ENCODE results near the gene TAS1R3. TPM values are rescaled to one million over a fixed set of nuclear protein-coding genes. Genes with fewer than 3 reads are reported as not detected.

Gene TAS1R3
- total RNA-seq, 2 experiments from 2014 or later, result 0.75 to 0.78 TPM

DNA sequence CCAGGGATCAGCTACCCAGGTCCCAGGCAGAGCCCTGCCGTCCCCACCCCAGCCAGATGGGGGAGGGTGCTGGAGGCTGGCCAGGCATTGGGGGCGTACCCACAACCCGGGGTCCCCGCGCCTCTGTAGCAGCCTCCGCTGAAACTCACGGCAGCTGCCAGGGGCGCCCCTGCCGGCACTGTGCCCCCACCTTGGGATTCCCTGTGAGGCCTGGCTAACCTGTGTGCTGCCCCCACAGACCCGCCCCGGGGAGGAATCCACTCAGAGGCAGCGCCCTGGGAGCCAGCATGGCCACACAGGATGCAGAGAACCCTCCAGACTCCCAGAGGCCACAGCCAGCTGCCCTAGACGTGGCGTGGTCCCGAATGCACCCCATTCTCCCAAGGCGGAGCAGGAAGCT is 14.3 kb downstream of the TAS1R3 start:
- no peaks in the 10 kb centered on the region for H3K27me3 Mint-ChIP-seq
- no peak overlapping the region for H3K27ac Mint-ChIP-seq
- CTCF ChIA-PET, result interaction anchor here (4.0 kb wide), 1 partner anchor 26 kb away, joined by 28 read pairs; no protein-coding TSS in a partner anchor
- POLR2A ChIA-PET, result no interaction called here
- DNase-seq, result no peak
- H3K4me3 Mint-ChIP-seq, result no peak overlapping the region
- H3K36me3 Mint-ChIP-seq (ENCODE audit: low read depth), result peaks cover 13% of the 10 kb centered on the region
- H3K9me3 Mint-ChIP-seq, result peaks cover 9% of the 10 kb centered on the region
- peaks cover 27% of the 10 kb centered on the region for H3K4me1 Mint-ChIP-seq

- peaks cover 27% of the 10 kb centered on the region for H3K4me1 Mint-ChIP-seq
- ChIA-PET POLR2A (no interaction called here), CTCF (interaction anchor here (4.0 kb wide), 1 partner anchor 26 kb away, joined by 28 read pairs; no protein-coding TSS in a partner anchor)
- H3K36me3 Mint-ChIP-seq (ENCODE audit: low read depth), result peaks cover 7% of the 10 kb centered on the region
- H3K9me3 Mint-ChIP-seq, result peaks cover 4% of the 10 kb centered on the region
- DNase-seq, result no peak
- H3K27me3 Mint-ChIP-seq, result no peaks in the 10 kb centered on the region
- no peak overlapping the region for H3K27ac Mint-ChIP-seq
- H3K4me3 Mint-ChIP-seq, result no peak overlapping the region
Observed at GRCh38 chr1:1345860-1346500, 14.9 kb downstream of the TAS1R3 start.

GRCh38 chr1:1346501-1346890 is 15.4 kb downstream of the TAS1R3 start:
- Mint-ChIP-seq H3K36me3 (ENCODE audit: low read depth) (peaks cover 3% of the 10 kb centered on the region), H3K27ac (no peak overlapping the region), H3K4me1 (peaks cover 27% of the 10 kb centered on the region), H3K9me3 (no peaks in the 10 kb centered on the region), H3K4me3 (peak overlapping the region; percentile 29), H3K27me3 (no peaks in the 10 kb centered on the region)
- no peak for DNase-seq
- POLR2A ChIA-PET, result no interaction called here
- CTCF ChIA-PET, result interaction anchor here (2.0 to 4.0 kb wide), 2 partner anchors 25 to 28 kb away, joined by 4 to 28 read pairs; no protein-coding TSS in a partner anchor

- Mint-ChIP-seq H3K27me3 (peaks cover 3% of the 10 kb centered on the region), H3K4me3 (peak overlapping the region; percentile 71), H3K27ac (no peak overlapping the region), H3K36me3 (ENCODE audit: low read depth) (peaks cover 3% of the 10 kb centered on the region), H3K4me1 (peaks cover 28% of the 10 kb centered on the region), H3K9me3 (no peaks in the 10 kb centered on the region)
- DNase-seq, result no peak
- ChIA-PET POLR2A (interaction anchor here (1.4 to 1.6 kb wide), 3 partner anchors 13 to 28 kb away, joined by 5 to 13 read pairs (median 6); partner anchors contain the start of gene AURKAIP1), CTCF (interaction anchor here (0.7 to 4.0 kb wide), 5 partner anchors 24 to 42 kb away, joined by 4 to 28 read pairs (median 6); partner anchors contain the start of gene AURKAIP1)
Observed at GRCh38 chr1:1347026-1347595, 16.0 kb downstream of the TAS1R3 start.

DNA sequence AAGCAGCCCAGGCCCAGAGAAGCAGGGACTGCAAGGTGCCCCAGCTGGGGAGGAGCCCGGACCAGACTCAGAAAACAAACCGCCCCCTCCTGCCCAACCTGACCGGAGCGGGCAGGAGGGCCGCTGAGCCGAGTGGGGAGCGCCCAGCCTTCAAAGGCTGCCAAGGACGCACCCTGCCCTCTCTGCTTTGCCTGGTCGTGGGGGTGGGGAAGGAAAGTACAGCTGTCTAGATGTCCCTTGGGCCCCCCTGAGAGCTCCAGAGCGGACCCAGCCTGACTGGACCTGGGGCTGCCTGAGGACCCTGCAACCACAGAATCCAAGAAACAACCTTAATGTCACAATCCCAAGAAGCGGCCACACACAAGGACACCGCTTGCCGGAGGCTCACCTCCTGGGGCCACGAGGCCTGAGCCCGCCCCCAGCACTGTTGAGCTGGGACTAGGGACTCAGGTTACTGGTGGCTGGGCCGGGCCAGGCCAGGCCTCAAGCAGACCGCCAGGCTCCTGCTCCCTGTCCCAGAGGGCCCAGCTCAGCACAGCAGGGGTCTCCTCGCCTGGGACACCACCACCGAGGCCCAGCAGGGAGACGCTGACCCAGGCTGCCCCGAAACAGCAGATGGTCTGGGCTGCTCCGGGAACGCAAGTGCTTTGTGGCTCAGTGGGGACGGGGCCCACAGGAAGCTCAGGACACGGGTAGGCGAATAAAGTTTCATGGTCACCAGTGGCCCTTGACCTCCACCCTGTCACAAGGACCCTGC is 16.8 kb downstream of the TAS1R3 start:
- no peaks in the 10 kb centered on the region for H3K9me3 Mint-ChIP-seq
- DNase-seq, result no peak
- POLR2A ChIA-PET, result interaction anchor here (0.9 to 1.6 kb wide), 5 partner anchors 14 to 164 kb away, joined by 3 to 13 read pairs (median 5); partner anchors contain the start of gene AURKAIP1

GRCh38 chr1:1348420-1349255 is 17.6 kb downstream of the TAS1R3 start:
- Mint-ChIP-seq H3K36me3 (ENCODE audit: low read depth) (no peaks in the 10 kb centered on the region), H3K4me1 (peaks cover 34% of the 10 kb centered on the region), H3K27me3 (peaks cover 16% of the 10 kb centered on the region), H3K9me3 (no peaks in the 10 kb centered on the region), H3K27ac (no peak overlapping the region), H3K4me3 (peak overlapping the region; percentile 71)
- POLR2A ChIA-PET, result interaction anchor here (0.6 to 1.6 kb wide), 6 partner anchors 14 to 163 kb away, joined by 3 to 13 read pairs (median 4); partner anchors contain the start of gene AURKAIP1
- CTCF ChIA-PET, result interaction anchor here (0.6 to 4.0 kb wide), 5 partner anchors 23 to 225 kb away, joined by 3 to 28 read pairs (median 6); partner anchors contain the start of gene AURKAIP1
- no peak for DNase-seq

More for the DNA sequence above, 16.8 kb downstream of the TAS1R3 start:
- no peak overlapping the region for H3K27ac Mint-ChIP-seq
- H3K27me3 Mint-ChIP-seq, result peaks cover 10% of the 10 kb centered on the region
- peaks cover 1% of the 10 kb centered on the region for H3K36me3 Mint-ChIP-seq (ENCODE audit: low read depth)
- peaks cover 33% of the 10 kb centered on the region for H3K4me1 Mint-ChIP-seq
- peak overlapping the region; percentile 71 for H3K4me3 Mint-ChIP-seq
- CTCF ChIA-PET, result interaction anchor here (0.6 to 4.0 kb wide), 6 partner anchors 24 to 225 kb away, joined by 3 to 28 read pairs (median 5); partner anchors contain the start of gene AURKAIP1

- peak; percentile 68 for DNase-seq
- H3K9me3 Mint-ChIP-seq, result no peaks in the 10 kb centered on the region
- CTCF ChIA-PET, result interaction anchor here (2.1 to 4.0 kb wide), 2 partner anchors 22 to 44 kb away, joined by 9 to 28 read pairs; no protein-coding TSS in a partner anchor
- POLR2A ChIA-PET, result interaction anchor here (1.1 kb wide), 1 partner anchor 162 kb away, joined by 3 read pairs; no protein-coding TSS in a partner anchor
- no peaks in the 10 kb centered on the region for H3K36me3 Mint-ChIP-seq (ENCODE audit: low read depth)
- H3K4me1 Mint-ChIP-seq, result peaks cover 36% of the 10 kb centered on the region
- H3K27me3 Mint-ChIP-seq, result peaks cover 23% of the 10 kb centered on the region
- H3K27ac Mint-ChIP-seq, result no peak within 1 kb of the TSS
- H3K4me3 Mint-ChIP-seq, result peak within 1 kb of the TSS; percentile 71
Observed at GRCh38 chr1:1349256-1350012, 18.4 kb downstream of the TAS1R3 start, which contains the start of gene DVL1. Gene DVL1 (minus strand): TSS chr1:1349418. CDS start chr1:1349065, 353 bp downstream.

DNA sequence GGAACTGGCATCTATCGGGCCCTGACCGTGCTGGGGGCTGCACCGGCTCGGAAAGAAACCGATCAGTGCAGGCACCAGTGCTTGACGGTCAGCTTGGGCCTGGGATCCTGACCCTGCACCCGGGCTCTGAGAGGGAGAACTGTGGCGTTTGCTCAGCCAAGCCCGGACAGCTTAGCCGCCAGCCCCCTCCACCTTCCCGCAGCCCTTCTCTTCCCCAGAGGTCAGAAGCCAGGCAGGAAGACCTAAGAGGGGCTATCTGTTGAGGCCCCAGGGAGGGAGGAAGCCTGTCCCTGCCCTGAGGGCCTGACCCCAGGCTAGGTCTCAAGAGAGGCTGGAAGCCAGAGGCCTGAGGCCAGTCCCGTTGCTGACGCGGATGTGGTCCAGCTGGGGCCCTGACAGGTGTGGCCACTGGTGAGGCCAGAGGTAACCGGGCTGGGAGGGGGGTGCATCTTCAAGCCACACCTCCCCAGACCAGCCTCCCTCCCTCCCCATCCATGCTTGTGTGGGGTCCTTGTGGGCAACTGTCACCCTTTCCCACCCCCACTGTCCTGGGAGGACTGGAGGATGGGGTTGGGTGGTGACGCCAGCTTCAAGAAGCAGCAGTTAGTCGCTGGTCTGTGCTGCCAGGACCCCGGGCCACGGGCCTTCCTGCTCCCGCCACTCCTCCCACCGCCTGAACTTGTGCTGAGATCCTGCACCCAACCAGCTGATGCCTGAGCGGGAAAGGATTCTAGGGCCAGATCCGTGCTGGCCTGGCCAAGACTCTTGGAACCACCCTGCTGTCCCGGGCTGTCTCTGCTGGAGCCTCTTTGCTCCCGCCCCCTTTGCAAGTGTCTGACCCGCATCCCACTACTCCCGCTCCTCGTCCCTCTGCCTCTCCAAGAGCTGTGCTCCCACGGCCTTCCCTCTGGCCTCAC is 20.7 kb downstream of the TAS1R3 start:
- no peak overlapping the region for H3K27ac Mint-ChIP-seq
- CTCF ChIA-PET, result interaction anchor here (3.0 kb wide), 1 partner anchor 19 kb away, joined by 13 read pairs; no protein-coding TSS in a partner anchor

GRCh38 chr1:1352786-1353388 is 21.8 kb downstream of the TAS1R3 start:
- Mint-ChIP-seq H3K36me3 (ENCODE audit: low read depth) (no peaks in the 10 kb centered on the region), H3K27ac (no peak overlapping the region), H3K27me3 (peaks cover 28% of the 10 kb centered on the region), H3K9me3 (no peaks in the 10 kb centered on the region), H3K4me3 (peak overlapping the region; percentile 48), H3K4me1 (peaks cover 15% of the 10 kb centered on the region)
- no peak for DNase-seq
- ChIA-PET CTCF (interaction anchor here (3.0 kb wide), 1 partner anchor 18 kb away, joined by 13 read pairs; no protein-coding TSS in a partner anchor), POLR2A (interaction anchor here (0.8 to 2.9 kb wide), 2 partner anchors 19 to 22 kb away, joined by 3 to 14 read pairs; partner anchors contain the start of gene AURKAIP1)

More for the DNA sequence above, 20.7 kb downstream of the TAS1R3 start:
- Mint-ChIP-seq H3K36me3 (ENCODE audit: low read depth) (no peaks in the 10 kb centered on the region), H3K9me3 (no peaks in the 10 kb centered on the region), H3K4me1 (peaks cover 24% of the 10 kb centered on the region), H3K27me3 (peaks cover 23% of the 10 kb centered on the region), H3K4me3 (peak overlapping the region; percentile 48)
- POLR2A ChIA-PET, result interaction anchor here (0.8 to 2.9 kb wide), 3 partner anchors 20 to 24 kb away, joined by 3 to 14 read pairs (median 5); partner anchors contain the start of gene AURKAIP1
- no peak for DNase-seq

All from activated CD4-positive, alpha-beta memory T cell treated with anti-CD3 and anti-CD28 coated beads, Interleukin-2, amount 10 ng/mL, durations not matched to agents 7 days and 5 days (primary cell).